Bone marrow (tissue), 2 donors: ENCODE measurements around the gene KLHL36.
"Not testable (repeated sequence)": the region's sequence is repeated elsewhere in the genome, so short reads cannot be mapped to it uniquely, and the experiment has no call there.

Source experiments
- DNase-seq, 2 donors: peaks; one replicate each; lab custom pipeline; 2025; lab: John Stamatoyannopoulos, UW

KLHL36 gene

GRCh38 chr16:84614968-84615813 is 33.1 kb upstream of the KLHL36 start:
- DNase-seq: no peak

- DNase-seq: no peak
Observed at GRCh38 chr16:84616515-84616914, 31.8 kb upstream of the KLHL36 start.

- DNase-seq: peak in 1 of 2 donors; percentile 37
Observed at GRCh38 chr16:84617041-84617790, 31.1 kb upstream of the KLHL36 start.

DNA sequence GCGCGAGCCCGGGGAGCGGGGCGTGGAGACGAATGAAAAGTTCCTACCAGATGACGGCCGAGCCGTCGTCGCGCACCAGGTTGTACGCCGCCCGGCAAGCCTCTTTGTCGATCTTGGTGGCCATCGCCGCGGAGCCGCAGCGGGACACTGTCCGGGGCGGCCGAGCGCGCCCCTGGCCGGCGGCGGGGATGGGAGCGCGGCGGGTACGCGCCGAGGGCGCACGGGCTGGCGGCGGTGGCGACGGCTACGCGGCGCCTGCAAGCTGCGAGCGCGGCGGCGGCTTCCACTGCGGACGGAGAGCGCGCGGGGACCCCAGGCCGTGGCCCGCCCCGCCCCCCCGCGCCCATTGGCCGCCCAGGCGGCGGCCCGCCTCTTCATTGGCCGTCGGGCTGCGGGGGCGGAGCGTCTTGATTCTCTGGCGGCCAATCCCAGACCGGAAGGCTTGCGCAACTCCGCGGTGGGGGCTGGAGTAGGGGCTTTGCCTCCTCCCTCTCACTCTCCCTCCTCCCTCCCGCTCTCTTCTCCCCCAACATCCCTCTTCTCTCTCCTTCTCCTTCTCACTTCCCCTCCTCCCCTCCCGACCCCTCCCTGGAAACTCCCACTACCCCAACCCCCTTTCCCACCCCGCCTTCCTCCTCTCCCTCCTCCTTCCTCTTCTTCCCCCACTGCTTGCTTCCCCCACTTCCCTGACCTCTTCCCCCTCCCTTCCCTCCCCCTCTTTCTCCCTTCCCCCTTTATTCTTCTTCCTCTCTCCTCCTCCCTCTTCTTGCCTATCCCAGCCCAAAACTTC is 30.3 kb upstream of the KLHL36 start, which contains the start of gene COTL1:
COTL1 (minus strand) TSS at position 288 of the 790 bp plus-strand sequence; CDS start at position 124, 164 bp downstream.
- DNase-seq: peak; percentile 88 to 91

DNA sequence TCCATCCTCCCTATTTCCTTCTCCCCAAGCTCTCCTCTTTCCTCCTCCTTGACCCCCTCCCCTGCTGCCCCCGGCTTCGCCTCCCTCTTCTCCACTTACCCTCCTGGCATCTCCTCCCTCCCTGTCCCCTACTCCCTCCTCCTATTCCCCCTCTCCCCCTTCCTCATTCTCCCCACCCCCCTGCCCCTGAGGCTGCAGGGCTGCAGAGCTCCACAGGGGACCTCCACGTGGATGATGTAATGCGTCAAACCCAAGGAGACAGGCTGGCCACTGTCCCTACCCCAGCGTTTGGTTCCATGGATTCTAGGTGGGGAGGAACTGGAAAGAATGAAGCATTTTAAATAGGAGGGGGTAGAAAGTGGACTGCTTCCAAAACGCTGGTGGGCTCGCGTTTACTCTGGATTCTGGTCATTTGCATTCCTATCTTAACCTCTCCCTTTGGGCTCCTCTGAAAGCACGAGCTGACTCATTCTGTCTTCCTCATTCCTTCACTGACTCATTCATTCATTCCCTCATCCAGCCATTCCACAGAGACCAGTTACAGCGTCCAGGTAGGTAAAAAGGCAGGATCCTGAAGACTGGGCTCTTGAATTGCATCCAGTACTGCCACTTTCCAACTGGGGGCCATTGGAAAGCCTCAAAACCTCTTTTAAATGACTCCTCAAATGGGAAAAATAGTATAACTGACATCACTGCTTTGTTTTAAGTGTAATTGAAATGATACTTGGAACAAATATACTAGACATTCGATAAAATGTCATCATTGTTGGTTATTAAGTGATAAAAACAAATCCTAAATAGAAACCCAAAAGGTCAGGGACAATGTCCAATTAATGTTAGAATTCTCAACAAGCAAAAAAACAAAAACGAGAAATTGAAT is 29.5 kb upstream of the KLHL36 start:
- DNase-seq: peak; percentile 23 to 32

- DNase-seq: not testable (repeated sequence)
Observed at GRCh38 chr16:84620913-84621312, 27.4 kb upstream of the KLHL36 start.

- DNase-seq: no peak
Observed at GRCh38 chr16:84625556-84625955, 22.8 kb upstream of the KLHL36 start.

GRCh38 chr16:84628226-84628731 is 20.0 kb upstream of the KLHL36 start:
- no peak for DNase-seq

DNA sequence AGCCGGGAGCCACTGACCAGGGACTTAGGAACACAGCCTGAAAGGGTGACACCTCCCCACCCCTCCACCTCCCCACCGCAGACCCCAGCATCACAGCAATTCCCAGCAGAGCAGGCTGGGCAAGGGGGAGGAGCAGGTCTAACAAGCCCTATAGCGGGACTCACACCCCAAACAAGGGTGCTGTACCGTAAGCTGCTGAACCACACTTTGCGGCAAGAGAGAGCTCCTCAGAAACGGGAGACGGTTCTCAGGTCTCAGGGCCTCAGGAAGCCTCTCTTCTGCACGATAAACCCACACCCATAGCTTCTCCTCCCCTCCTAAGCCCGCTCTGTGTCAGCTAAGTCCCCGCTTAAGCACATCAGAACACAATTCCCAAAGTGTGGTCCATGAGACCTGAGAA is 18.7 kb upstream of the KLHL36 start:
- no peak for DNase-seq

DNA sequence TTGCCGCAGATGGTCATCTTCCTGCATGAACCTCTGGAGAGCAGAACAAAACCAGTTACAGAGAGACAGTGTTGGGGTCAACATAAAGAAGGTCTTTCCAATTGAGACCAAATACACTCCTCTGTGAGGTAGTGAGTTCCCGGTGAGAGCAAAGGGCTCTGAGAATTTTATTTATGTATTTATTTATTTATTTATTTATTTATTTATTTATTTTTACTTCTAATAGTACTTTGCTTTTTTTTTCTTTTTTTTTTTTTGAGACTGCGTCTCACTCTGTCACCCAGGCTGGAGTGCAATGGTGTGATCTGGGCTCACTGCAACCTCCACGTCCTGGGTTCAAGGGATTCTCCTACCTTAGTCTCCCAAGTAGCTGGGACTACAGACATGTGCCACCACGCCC is 18.3 kb upstream of the KLHL36 start:
- no peak for DNase-seq

- no peak for DNase-seq
Observed at GRCh38 chr16:84630446-84631152, 17.7 kb upstream of the KLHL36 start.

DNA sequence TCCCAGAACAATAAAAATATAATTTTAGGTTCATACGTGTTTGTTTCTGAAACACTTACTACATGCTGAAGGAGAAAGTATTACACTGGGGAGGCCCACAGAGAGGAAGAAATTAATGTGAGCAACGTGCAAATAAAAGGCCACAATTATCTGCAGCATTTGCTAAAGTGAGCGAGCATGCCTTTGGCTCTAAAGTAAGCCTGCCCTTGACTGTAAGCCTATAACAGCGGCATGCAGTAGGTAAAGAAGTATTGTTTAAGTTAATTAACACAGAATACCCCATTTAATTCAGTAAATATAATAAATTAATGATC is 17.2 kb upstream of the KLHL36 start:
- DNase-seq: no peak

DNA sequence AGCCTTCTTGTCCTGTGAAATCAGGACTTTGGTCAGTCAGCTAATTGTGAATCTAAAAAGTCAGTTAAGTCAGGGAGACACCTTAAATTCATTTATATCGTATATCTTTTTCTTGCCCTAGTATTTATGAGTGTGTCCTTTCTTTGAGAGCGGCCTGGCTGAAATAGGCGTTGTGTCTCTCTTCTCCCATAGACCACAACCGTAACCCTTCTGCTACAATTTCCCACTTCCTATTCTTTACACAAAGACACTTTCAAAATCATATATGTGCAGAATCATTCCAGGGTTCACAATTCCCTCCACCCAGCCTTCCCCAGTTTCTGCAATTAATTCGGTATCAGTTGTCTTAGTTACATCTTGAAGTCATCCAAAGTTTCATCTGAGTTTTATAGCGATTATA is 16.4 kb upstream of the KLHL36 start:
- no peak for DNase-seq

DNA sequence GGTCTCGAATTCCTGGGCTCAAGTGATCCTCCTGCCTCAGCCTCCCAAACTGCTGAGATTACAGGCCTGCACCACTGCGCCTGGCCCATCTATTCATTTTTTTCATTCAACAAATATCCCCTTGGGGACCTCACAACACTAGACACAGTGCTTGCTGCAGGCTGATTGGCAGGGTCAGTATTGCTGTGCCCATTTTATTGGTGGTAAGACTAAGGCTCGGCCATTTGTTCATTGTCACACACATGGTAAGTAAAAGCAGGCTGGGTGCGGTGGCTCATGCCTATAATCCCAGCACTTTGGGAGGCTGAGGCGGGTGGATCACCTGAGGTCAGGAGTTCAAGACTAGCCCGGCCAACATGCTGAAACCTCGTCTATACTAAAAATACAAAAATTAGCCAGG is 15.4 kb upstream of the KLHL36 start:
- not testable (repeated sequence) for DNase-seq

- no peak for DNase-seq
Observed at GRCh38 chr16:84633622-84634021, 14.7 kb upstream of the KLHL36 start.

GRCh38 chr16:84635702-84636101 is 12.6 kb upstream of the KLHL36 start:
- DNase-seq: no peak

DNA sequence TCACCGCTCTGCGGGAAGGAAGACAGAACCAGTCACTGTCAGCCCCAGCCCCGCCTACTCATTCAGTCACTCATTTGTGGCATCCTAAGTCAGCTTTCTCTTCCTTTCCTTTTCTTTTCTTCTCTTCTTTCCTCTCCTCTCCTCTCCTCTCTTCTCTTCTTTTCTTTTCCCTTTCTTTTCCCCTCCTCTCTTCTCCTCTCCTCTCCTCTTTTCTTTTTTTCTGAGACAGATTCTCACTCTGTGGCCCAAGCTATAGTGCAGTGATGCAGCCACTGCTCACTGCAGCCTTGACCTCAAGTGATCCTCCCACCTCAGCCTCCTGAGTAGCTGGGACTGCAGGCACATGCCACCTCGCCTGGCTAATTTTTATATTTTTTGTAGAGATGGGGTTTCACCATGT is 10.6 kb upstream of the KLHL36 start:
- no peak for DNase-seq

GRCh38 chr16:84638231-84638806 is 10.0 kb upstream of the KLHL36 start:
- no peak for DNase-seq

GRCh38 chr16:84640145-84640544 is 8.2 kb upstream of the KLHL36 start:
- no peak for DNase-seq

DNA sequence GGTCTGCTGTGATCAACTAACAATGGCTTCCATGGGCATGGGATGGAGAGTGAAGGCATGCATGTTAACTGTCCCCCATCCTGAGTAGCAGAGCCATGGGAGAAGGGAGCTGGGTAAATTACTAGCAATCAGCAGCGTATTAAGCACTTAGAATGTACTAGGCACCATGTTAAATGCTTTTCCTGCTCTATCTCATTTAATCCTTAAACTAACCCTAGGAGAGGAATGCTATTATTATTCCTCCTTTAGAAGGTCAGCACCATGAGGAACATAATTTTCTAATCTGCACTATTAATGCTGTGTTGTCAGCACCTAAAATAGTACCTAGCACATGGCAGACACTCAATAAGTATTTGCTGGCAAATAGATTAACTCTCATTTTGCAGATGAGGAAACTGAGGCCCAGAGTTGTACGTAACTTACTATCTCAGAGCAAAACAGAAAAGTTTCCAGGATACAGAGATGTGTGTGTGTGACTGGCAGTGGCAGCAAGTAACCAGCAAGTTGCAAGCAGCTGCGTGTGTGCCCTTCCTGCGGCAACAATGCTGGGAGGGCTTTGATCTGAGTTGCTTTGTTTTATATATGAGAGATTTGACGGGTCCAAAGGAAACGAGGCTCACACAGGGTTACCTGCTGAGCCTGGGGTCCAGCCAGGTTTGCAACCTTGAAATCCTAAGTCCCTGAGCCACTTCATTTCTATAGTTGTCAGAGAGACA is 6.5 kb upstream of the KLHL36 start:
- DNase-seq: no peak
